ENCODE results near the gene IQSEC1. TPM values are rescaled to one million over a fixed set of nuclear protein-coding genes. Genes with fewer than 3 reads are reported as not detected.

Gene IQSEC1
- total and polyA plus RNA-seq, 2 donors (not counting 1 experiment from before 2014, with no cell fraction given) = 4.3 to 18.2 TPM

- no peaks in the 10 kb centered on the region for H4K20me1 ChIP-seq (ENCODE audit: control insufficient read depth, extremely low read depth, insufficient read depth, low read length)
- DNase-seq (ENCODE audit: low read depth in 2 of 2) = no peak
- H3K27me3 ChIP-seq (ENCODE audit: control insufficient read depth, insufficient read depth, low read length) = no peaks in the 10 kb centered on the region
- no peak overlapping the region for H3K27ac ChIP-seq (ENCODE audit: insufficient read depth, low read length)
- no peak overlapping the region for H3K4me3 ChIP-seq (replicated peaks in 1 of 4; ENCODE audit: control extremely low read depth in 1 of 4, insufficient read depth in 1 of 4, low read depth in 3 of 4, low read length in 4 of 4)
- H3K36me3 ChIP-seq (ENCODE audit: control insufficient read depth, insufficient read depth, low read length) = peaks cover 11% of the 10 kb centered on the region
- H2AFZ ChIP-seq (ENCODE audit: low read length) = no peak overlapping the region
- H3K4me2 ChIP-seq (ENCODE audit: extremely low read depth, insufficient read depth, low read length) = no peak overlapping the region
- no peak overlapping the region for H3K9ac ChIP-seq (ENCODE audit: insufficient read depth, low read length)
- H3K79me2 ChIP-seq (ENCODE audit: control insufficient read depth, insufficient read depth, low read length) = no peaks in the 10 kb centered on the region
- TF ChIP-seq EZH2 (IDR thresholded peaks at IDR 0.05; ENCODE audit: low read length, missing control alignments) (no peak), CTCF (conservative IDR thresholded peaks at IDR 0.05 in 1 of 2, IDR thresholded peaks at IDR 0.05 in 1 of 2; ENCODE audit: low read depth in 1 of 2, low read length in 2 of 2) (no peak)
- no peaks in the 10 kb centered on the region for H3K4me1 ChIP-seq (ENCODE audit: control insufficient read depth, extremely low read depth, insufficient read depth, low read length)
- no peaks in the 10 kb centered on the region for H3K9me3 ChIP-seq (ENCODE audit: control insufficient read depth, insufficient read depth, low read depth, low read length)
Observed at GRCh38 chr3:12906141-12906915, 166.9 kb downstream of the IQSEC1 start.

GRCh38 chr3:12905316-12906071 is 167.7 kb downstream of the IQSEC1 start:
- Histone ChIP-seq H3K27ac (ENCODE audit: insufficient read depth, low read length) (no peak overlapping the region), H3K9me3 (ENCODE audit: control insufficient read depth, insufficient read depth, low read depth, low read length) (no peaks in the 10 kb centered on the region), H2AFZ (ENCODE audit: low read length) (no peak overlapping the region), H4K20me1 (ENCODE audit: control insufficient read depth, extremely low read depth, insufficient read depth, low read length) (no peaks in the 10 kb centered on the region), H3K4me1 (ENCODE audit: control insufficient read depth, extremely low read depth, insufficient read depth, low read length) (no peaks in the 10 kb centered on the region), H3K4me2 (ENCODE audit: extremely low read depth, insufficient read depth, low read length) (no peak overlapping the region), H3K9ac (ENCODE audit: insufficient read depth, low read length) (no peak overlapping the region), H3K4me3 (replicated peaks in 1 of 4; ENCODE audit: control extremely low read depth in 1 of 4, insufficient read depth in 1 of 4, low read depth in 3 of 4, low read length in 4 of 4) (no peak overlapping the region), H3K79me2 (ENCODE audit: control insufficient read depth, insufficient read depth, low read length) (no peaks in the 10 kb centered on the region), H3K27me3 (ENCODE audit: control insufficient read depth, insufficient read depth, low read length) (no peaks in the 10 kb centered on the region), H3K36me3 (ENCODE audit: control insufficient read depth, insufficient read depth, low read length) (peaks cover 11% of the 10 kb centered on the region)
- no peak for TF ChIP-seq EZH2 (IDR thresholded peaks at IDR 0.05; ENCODE audit: low read length, missing control alignments)
- TF ChIP-seq CTCF (conservative IDR thresholded peaks at IDR 0.05 in 1 of 2, IDR thresholded peaks at IDR 0.05 in 1 of 2; ENCODE audit: low read depth in 1 of 2, low read length in 2 of 2) = no peak
- no peak for DNase-seq (ENCODE audit: low read depth in 2 of 2)

DNA sequence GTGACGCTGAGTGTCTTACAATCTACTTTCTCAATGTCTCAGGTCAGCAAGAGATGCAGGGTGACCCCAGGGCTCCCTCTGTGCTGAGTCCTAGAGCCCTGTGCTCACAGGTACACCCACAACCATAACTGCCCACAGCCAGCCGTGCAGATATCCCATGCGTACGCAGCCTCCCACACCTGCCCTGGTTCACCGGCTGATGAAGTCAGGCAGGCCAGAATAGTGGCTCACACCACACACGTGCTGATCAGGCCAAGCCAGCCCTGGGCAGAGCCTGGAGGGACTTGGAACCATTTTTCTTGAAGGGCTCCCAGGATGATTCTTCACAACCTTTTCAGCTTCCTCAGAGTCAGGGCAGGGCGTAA is 168.3 kb downstream of the IQSEC1 start:
- H3K4me2 ChIP-seq (ENCODE audit: extremely low read depth, insufficient read depth, low read length) = no peak overlapping the region
- H3K36me3 ChIP-seq (ENCODE audit: control insufficient read depth, insufficient read depth, low read length) = peaks cover 8% of the 10 kb centered on the region
- TF ChIP-seq EZH2 (IDR thresholded peaks at IDR 0.05; ENCODE audit: low read length, missing control alignments) (no peak), CTCF (conservative IDR thresholded peaks at IDR 0.05 in 1 of 2, IDR thresholded peaks at IDR 0.05 in 1 of 2; ENCODE audit: low read depth in 1 of 2, low read length in 2 of 2) (no peak)
- H4K20me1 ChIP-seq (ENCODE audit: control insufficient read depth, extremely low read depth, insufficient read depth, low read length) = no peaks in the 10 kb centered on the region
- H3K9ac ChIP-seq (ENCODE audit: insufficient read depth, low read length) = no peak overlapping the region
- DNase-seq (ENCODE audit: low read depth in 2 of 2) = no peak
- H2AFZ ChIP-seq (ENCODE audit: low read length) = no peak overlapping the region
- H3K27ac ChIP-seq (ENCODE audit: insufficient read depth, low read length) = no peak overlapping the region
- H3K4me1 ChIP-seq (ENCODE audit: control insufficient read depth, extremely low read depth, insufficient read depth, low read length) = no peaks in the 10 kb centered on the region
- no peaks in the 10 kb centered on the region for H3K9me3 ChIP-seq (ENCODE audit: control insufficient read depth, insufficient read depth, low read depth, low read length)
- H3K4me3 ChIP-seq (replicated peaks in 1 of 4; ENCODE audit: control extremely low read depth in 1 of 4, insufficient read depth in 1 of 4, low read depth in 3 of 4, low read length in 4 of 4) = no peak overlapping the region
- H3K27me3 ChIP-seq (ENCODE audit: control insufficient read depth, insufficient read depth, low read length) = no peaks in the 10 kb centered on the region
- no peaks in the 10 kb centered on the region for H3K79me2 ChIP-seq (ENCODE audit: control insufficient read depth, insufficient read depth, low read length)
